Stimulated activated CD8-positive, alpha-beta memory T cell treated with anti-CD3 and anti-CD28 coated beads, Interleukin-4, amount 100 ng/mL, for 48 hours (primary cell): ENCODE results near the gene LGR5.
"Not testable (repeated sequence)": the region's sequence is repeated elsewhere in the genome, so short reads cannot be mapped to it uniquely, and the experiment has no call there.

Experiments
- DNase-seq: peaks from one replicate; pipeline ENCODE4 v3.0.0-alpha.2; 2020

Gene LGR5

DNA sequence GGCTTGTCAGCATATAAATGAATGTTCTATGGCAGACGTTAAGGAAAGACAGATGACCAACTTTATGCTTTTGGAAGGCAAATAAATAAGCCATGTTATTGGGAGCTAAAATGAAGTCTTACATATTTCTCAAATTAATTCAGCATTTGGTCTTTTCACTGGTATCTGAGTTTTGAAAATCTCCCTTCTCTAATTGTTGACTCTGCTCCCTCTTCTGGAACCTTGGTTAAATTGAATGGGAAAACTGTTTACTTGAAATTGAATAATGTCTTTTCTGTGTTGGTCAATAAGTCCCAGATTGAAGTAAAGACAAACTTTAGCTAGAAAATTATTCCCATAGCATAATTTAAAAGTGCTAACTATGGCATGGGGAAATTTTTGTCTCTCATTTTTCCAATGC lies 38.7 kb downstream of the LGR5 start:
- DNase-seq, result no peak

DNA sequence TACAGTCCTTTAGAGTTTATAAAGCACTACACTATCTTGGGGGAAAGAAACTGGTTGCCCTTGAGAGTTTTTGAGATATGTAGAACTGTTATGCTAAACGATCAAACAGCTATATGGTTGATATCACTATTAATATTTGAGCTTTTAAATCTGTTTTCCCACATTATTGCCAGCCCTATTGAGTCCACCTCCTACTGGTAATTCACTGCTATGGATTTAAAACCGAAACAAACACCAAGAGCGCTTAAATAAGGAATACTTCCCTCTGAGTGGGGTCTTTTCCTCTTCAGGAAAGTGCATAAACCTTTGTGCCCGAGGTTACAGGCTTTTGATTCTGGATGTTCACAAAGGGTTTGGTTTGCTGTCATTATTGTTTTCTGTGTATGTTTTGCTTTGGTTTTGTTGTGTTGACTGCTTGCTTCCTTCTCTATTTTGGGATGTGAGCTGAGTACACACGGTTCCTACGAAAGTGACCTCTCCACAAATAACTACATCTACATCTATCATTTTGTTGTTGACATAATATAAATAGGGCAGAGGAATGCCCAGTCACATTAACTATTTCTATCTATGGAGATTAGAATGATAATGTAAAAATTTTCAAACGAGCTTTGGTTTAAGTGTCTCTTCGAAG lies 44.8 kb downstream of the LGR5 start:
- DNase-seq, result no peak

GRCh38 chr12:71490844-71491243 lies 51.2 kb downstream of the LGR5 start:
- not testable (repeated sequence) for DNase-seq

GRCh38 chr12:71492604-71493003 lies 53.0 kb downstream of the LGR5 start:
- DNase-seq, result no peak

- DNase-seq, result no peak
Measured at GRCh38 chr12:71499834-71500233, 60.2 kb downstream of the LGR5 start.

DNA sequence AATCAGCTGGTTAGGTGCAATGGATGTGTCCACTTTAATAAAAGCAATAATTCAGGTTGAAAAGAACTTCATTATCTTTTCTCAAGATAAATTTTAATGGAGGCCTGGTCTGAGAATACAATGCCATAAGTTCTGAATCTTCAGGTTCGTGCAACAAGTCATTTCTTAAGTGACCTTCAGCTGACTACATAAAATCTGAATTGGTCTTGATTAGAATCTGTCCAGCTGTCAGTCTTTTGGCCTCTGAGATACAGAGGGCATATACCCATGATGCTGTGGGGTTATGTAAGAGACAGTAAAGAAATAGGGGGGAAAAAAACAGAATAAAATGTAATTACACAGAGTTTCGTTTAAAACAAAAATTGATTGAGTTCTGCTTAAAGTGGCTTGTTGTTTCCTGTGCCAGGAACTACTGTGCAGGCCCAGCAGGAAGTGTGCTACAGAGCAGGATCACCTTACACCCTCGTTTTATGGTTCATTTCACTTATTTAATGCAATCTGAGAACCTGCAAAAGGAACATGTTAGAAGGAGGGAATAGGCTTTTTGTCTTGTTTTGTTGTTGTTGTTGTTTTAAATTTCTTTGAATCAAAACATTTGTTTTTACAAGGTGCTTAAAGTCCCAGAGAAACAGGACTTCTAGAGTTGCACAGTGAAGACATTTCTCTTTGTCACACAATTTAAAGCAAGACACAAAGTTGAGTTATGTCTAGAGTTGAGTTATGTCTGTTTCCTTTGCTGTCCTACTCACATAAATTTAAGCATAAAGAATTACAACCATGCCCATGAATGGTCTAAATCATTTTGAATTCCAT lies 64.2 kb downstream of the LGR5 start:
- no peak for DNase-seq

- no peak for DNase-seq
Measured at GRCh38 chr12:71504476-71504875, 64.9 kb downstream of the LGR5 start.

- DNase-seq, result no peak
Measured at GRCh38 chr12:71509705-71510104, 70.1 kb downstream of the LGR5 start.

GRCh38 chr12:71517145-71517846 lies 77.7 kb downstream of the LGR5 start:
- DNase-seq, result no peak

DNA sequence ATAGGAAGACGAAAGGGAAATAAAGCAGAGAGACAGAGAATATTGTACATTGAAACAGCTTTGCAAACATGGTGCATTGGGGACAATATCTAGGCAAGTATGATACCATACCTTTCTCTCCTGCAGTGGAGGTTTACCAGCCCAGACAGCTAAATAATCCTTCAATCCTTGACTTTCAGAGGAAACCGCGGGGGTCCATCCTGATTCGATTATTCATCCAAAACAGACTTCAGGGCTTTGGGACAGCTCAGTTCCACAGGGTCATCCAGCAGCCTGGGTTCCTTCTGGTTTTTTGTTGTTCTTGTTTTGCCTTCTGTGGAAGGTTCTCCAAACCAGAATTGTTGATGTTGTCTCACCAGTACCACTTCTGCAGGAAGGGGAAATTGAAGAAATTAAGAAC lies 81.5 kb downstream of the LGR5 start:
- DNase-seq, result no peak

DNA sequence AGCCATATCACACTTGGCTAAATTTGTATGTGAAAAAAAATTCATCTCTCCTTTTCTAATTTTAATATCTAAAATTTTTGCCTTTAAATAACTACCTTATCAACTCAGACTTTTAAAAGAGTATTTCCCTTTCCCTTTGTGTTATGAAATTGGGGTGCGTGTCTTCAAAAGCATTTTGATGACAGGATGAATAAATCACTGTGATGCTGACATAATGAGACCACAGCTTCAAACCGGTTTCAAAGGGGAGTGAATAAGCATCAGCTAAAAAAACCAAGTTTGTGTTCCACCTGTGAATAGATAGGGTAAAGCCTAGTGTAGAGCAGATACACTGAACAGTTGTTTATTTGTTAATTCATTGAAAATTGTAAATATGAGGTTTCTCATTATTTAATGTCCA lies 85.0 kb downstream of the LGR5 start:
- no peak for DNase-seq

GRCh38 chr12:71533703-71534102 lies 94.1 kb downstream of the LGR5 start:
- DNase-seq, result no peak

DNA sequence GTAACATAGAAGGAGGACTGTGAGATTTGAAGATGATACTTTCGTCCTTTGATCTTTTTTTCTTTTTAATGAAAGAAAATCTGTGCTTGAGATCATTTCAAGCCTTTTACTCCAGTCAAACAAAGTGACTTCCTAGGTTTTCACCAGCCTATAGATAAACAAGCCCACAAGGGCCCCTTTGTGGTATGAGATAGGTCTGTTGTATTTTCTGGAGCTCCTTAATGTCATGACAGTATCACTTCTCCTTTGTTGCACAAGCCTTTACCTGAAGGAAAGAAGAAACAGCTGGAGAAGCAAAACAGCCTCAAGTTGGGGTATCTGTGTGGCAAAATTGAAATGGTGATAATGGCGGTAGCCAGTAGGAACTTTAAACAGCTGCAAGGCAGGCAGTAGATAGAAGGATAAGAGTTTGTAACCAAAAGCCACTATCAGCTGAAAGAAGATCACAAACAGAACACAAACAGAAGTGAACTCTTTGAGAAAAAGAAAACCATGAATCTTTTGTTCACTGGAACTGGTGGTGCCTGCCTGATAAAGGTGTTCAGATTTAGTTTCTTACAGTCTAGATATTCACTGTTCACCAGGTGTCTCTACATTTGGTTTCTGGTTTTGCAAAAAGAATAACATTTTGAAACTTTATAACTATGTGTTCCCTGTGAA lies 96.8 kb downstream of the LGR5 start:
- DNase-seq, result no peak

- no peak for DNase-seq
Measured at GRCh38 chr12:71536939-71537622, 97.5 kb downstream of the LGR5 start.

DNA sequence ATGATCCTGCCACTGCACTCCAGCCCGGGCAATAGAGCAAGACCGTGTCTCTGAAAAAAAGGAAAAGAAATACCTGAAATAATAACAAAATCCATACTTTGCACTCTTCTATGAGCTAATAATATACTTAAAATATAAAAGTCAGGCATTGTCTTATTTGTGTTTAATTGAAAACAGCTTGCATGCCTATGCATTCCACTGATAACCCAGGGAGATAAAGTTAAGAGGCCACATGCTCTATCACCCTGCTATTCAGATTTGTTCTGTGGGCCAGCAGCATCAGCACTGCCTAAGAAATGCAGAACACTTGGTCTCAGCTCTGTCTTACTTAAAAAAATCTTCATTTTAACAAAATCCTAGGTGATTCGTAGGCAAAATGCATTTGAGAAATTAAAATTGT lies 99.2 kb downstream of the LGR5 start:
- no peak for DNase-seq

- no peak for DNase-seq
Measured at GRCh38 chr12:71541583-71541982, 102.0 kb downstream of the LGR5 start.

- no peak for DNase-seq
Measured at GRCh38 chr12:71546322-71546861, 106.8 kb downstream of the LGR5 start.

GRCh38 chr12:71548893-71549292 lies 109.3 kb downstream of the LGR5 start:
- DNase-seq, result no peak

DNA sequence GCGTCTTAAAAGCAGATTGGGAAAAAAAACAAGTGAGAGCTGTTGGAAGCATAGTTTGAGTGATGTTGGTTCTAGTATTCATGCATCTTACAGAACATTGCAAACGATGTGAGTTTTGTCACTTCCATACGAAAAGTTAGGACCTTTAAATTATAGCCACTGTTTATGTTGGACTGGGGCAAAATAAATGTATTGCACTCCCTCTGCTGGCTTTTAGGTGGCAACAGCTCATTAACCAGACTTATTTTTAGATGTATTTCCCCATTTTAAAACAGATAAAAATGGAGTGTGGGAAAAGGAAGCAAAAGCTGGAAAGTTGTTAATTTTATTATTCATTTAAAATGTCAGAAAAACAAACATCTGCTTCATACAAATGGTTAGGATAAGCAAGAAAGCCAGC lies 111.9 kb downstream of the LGR5 start:
- DNase-seq, result no peak

DNA sequence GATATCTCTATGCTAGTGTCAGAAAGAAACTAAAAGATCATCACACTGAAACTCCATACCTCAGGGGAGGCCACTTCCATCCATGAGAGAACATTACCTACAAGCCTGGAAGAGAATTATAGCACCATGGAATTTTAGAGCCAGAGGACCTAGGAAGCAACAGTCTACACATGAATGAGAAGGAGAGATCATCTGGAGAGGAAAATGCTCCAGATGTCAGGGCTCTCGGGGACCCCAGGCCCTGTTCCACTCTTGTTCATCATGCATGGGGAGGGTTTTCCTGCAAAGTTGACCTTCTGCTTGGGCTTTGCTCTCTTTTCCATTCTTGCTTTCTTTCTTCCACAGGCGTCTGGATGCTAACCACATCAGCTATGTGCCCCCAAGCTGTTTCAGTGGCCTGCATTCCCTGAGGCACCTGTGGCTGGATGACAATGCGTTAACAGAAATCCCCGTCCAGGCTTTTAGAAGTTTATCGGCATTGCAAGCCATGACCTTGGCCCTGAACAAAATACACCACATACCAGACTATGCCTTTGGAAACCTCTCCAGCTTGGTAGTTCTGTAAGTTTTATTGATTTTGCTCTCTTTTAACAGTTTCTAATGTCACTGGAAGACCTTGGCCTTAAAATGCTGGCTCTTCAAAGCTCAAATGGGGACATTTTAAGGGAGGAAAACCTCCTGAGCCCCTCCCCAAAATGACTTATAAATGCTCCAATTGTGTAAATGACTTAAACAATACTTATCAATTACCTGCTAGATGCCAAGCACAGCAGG lies 113.3 kb downstream of the LGR5 start:
- DNase-seq, result no peak

DNA sequence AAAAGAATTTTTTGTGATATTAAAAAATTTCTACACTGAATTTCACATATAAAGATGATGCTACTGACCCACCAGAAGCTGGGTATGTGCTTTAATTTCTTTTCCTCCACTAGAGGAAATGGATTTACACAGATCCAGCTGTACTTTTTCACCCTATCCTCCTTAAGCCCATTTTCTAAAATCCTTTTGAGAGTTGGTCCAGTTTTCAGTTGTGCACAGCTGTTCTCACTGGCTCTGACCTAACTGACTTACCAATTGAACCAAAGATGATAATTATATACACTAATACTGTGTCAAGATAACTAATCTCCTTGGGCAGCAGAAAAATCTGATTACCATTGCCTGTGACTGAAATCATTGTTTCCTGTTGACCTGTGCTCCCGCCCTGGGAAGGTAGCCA lies 115.6 kb downstream of the LGR5 start:
- no peak for DNase-seq

DNA sequence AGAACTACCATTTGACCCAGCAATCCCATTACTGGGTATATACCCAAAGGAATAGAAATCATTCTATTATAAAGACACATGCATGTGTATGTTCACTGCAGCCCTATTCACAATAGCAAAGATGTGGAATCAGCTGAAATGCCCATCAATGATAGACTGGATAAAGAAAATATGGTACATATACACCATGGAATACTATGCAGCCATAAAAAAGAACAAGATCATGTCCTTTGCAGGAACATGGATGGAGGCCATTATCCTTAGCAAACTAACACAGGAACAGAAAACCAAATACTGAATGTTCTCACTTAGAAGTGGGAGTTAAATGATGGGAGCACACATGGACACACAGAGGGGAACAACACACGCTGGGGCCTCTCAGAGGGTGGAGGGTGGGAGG lies 116.2 kb downstream of the LGR5 start:
- not testable (repeated sequence) for DNase-seq
